GM12872 (cell line): Measurements from ENCODE around the gene TK1.

Experiments used
- CTCF ChIP-seq: IDR thresholded peaks from 3 replicates; pipeline ENCODE4 v1.5.1; 2011; ENCODE audit warnings: low read depth, mild to moderate bottlenecking, low read length, moderate library complexity; ENCODE audit not compliant: insufficient read depth

The TK1 gene

GRCh38 chr17:78166416-78166815, 20.4 kb downstream of the TK1 start:
- TF ChIP-seq CTCF: no peak

GRCh38 chr17:78164748-78165607, 21.9 kb downstream of the TK1 start:
- no peak for TF ChIP-seq CTCF

GRCh38 chr17:78163881-78164747, 22.7 kb downstream of the TK1 start:
- TF ChIP-seq CTCF: no peak

- TF ChIP-seq CTCF: no peak
Measured at GRCh38 chr17:78159575-78160158, 27.2 kb downstream of the TK1 start.

- no peak for TF ChIP-seq CTCF
Measured at GRCh38 chr17:78154903-78155811, 31.7 kb downstream of the TK1 start.

GRCh38 chr17:78151514-78152008, 35.3 kb downstream of the TK1 start:
- TF ChIP-seq CTCF: no peak
